Hepatocyte (in vitro differentiated cells): ENCODE measurements around the gene MYRF. TPM values are rescaled to one million over a fixed set of nuclear protein-coding genes. Genes with fewer than 3 reads are reported as not detected.

Experiments
- DNase-seq: peaks from one replicate; pipeline ENCODE4 v3.0.0-alpha.2; 2016; ENCODE audit warnings: low spot score
- H2AFZ ChIP-seq: fragments of 200-600 bp; sonication (generic); 2 replicates; pipeline ENCODE4 v1.6.0; 2016; ENCODE audit warnings: antibody characterized with exemption, mild to moderate bottlenecking
- H3K27ac ChIP-seq: fragments of 200-600 bp; sonication (generic); 2 replicates; pipeline ENCODE4 v1.5.1; 2016; ENCODE audit warnings: mild to moderate bottlenecking
- H3K27me3 ChIP-seq: fragments of 200-600 bp; sonication (generic); 2 replicates; pipeline ENCODE4 v1.6.1; 2016
- H3K36me3 ChIP-seq: fragments of 200-600 bp; sonication (generic); replicated peaks from 2 replicates; pipeline ENCODE4 v1.5.1; 2016; ENCODE audit warnings: low read depth; ENCODE audit not compliant: insufficient read depth
- H3K4me1 ChIP-seq: fragments of 200-600 bp; sonication (generic); 2 replicates; pipeline ENCODE4 v1.5.1; 2016; ENCODE audit warnings: mild to moderate bottlenecking, moderate library complexity; ENCODE audit not compliant: insufficient read depth
- H3K4me2 ChIP-seq: fragments of 200-600 bp; sonication (generic); 2 replicates; pipeline ENCODE4 v1.6.0; 2016
- H3K4me3 ChIP-seq: fragments of 200-600 bp; sonication (generic); 2 replicates; pipeline ENCODE4 v1.5.1; 2016; ENCODE audit warnings: mild to moderate bottlenecking
- H3K79me2 ChIP-seq: fragments of 200-600 bp; sonication (generic); 2 replicates; pipeline ENCODE4 v1.6.0; 2017; ENCODE audit warnings: mild to moderate bottlenecking
- H3K9me2 ChIP-seq: fragments of 200-600 bp; sonication (generic); replicated peaks from 2 replicates; pipeline ENCODE4 v1.6.0; 2017; ENCODE audit warnings: mild to moderate bottlenecking; ENCODE audit not compliant: insufficient read depth
- H3K9me3 ChIP-seq: fragments of 200-600 bp; sonication (generic); 2 replicates; pipeline ENCODE4 v1.5.1; 2016; ENCODE audit warnings: low read depth, mild to moderate bottlenecking
- H4K20me1 ChIP-seq: fragments of 200-600 bp; sonication (generic); 2 replicates; pipeline ENCODE4 v1.6.0; 2016; ENCODE audit warnings: mild to moderate bottlenecking; ENCODE audit not compliant: insufficient read depth, poor library complexity, severe bottlenecking
- EZH2 ChIP-seq: fragments of 200-600 bp; sonication (generic); IDR thresholded peaks from 2 replicates; pipeline ENCODE4 v1.6.1; 2016; ENCODE audit warnings: antibody characterized with exemption, mild to moderate bottlenecking, borderline replicate concordance
- EZH2phosphoT487 ChIP-seq: fragments of 200-600 bp; sonication (generic); IDR thresholded peaks from one replicate; pipeline ENCODE4 v1.6.1; 2018; ENCODE audit warnings: antibody characterized with exemption, mild to moderate bottlenecking, low read depth, moderate library complexity; ENCODE audit not compliant: unreplicated experiment, severe bottlenecking
- WGBS: methylation state at CpG from one replicate; pipeline ENCODE4 v1.1.6; 2016; ENCODE audit warnings: low lambda C conversion rate; ENCODE audit errors: missing lambda C conversion rate; 5-methylcytosine and 5-hydroxymethylcytosine counted together
- polyA plus RNA-seq: library from polyadenylated mRNA; unstranded; fragments of >200 nt; fragmentation: Nextera tagmentation; extraction: Ambion mirVana; gene quantifications from 2 replicates; pipeline ENCODE4 v1.2.1, GENCODE V29; 2016
- total RNA-seq: library from RNA; depleted of rRNA; stranded (reverse); fragments of >200 nt; gene quantifications from 2 replicates; pipeline ENCODE4 v1.2.3, GENCODE V29; 2014
- TF ChIP-seq, protein P1 (sequence below): fragments of 200-600 bp; sonication (generic); IDR thresholded peaks from 2 replicates; pipeline ENCODE4 v1.5.1; 2016; ENCODE audit warnings: antibody characterized with exemption, mild to moderate bottlenecking; ENCODE audit not compliant: poor library complexity

MYRF gene
- total and polyA plus RNA-seq, 2 experiments from 2014 or later, result 57.3 to 96.7 TPM

DNA sequence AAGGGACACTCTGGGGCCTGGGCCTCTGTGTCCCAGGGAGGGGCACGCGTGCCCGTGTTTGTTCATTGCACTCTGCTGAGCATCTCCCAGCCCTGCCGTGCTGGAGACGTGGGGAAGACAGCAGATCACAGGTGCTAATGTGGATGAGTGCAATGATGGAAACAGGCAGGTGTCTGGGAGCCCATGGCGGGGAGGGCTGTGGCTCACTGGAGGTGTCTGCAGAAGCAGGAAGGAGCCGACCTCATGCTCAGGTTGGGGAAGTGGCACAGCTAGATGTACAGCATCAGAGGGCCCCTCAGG is 32.0 kb downstream of the MYRF start:
- Histone ChIP-seq H3K27ac (no peak overlapping the region), H3K4me1 (no peaks in the 10 kb centered on the region), H3K4me3 (no peak overlapping the region), H3K79me2 (no peaks in the 10 kb centered on the region), H3K9me2 (no peaks in the 10 kb centered on the region), H3K9me3 (no peaks in the 10 kb centered on the region), H3K4me2 (no peak overlapping the region), H4K20me1 (no peaks in the 10 kb centered on the region), H3K27me3 (no peaks in the 10 kb centered on the region), H3K36me3 (no peaks in the 10 kb centered on the region), H2AFZ (no peak overlapping the region)
- TF ChIP-seq EZH2phosphoT487 (no peak), EZH2 (no peak)
- WGBS, result 81% methylated on average over 7 of the region's 7 CpGs
- DNase-seq, result no peak

- no peaks in the 10 kb centered on the region for H4K20me1 ChIP-seq
- H2AFZ ChIP-seq, result no peak overlapping the region
- H3K4me1 ChIP-seq, result no peaks in the 10 kb centered on the region
- no peaks in the 10 kb centered on the region for H3K9me3 ChIP-seq
- TF ChIP-seq, protein P1, sequence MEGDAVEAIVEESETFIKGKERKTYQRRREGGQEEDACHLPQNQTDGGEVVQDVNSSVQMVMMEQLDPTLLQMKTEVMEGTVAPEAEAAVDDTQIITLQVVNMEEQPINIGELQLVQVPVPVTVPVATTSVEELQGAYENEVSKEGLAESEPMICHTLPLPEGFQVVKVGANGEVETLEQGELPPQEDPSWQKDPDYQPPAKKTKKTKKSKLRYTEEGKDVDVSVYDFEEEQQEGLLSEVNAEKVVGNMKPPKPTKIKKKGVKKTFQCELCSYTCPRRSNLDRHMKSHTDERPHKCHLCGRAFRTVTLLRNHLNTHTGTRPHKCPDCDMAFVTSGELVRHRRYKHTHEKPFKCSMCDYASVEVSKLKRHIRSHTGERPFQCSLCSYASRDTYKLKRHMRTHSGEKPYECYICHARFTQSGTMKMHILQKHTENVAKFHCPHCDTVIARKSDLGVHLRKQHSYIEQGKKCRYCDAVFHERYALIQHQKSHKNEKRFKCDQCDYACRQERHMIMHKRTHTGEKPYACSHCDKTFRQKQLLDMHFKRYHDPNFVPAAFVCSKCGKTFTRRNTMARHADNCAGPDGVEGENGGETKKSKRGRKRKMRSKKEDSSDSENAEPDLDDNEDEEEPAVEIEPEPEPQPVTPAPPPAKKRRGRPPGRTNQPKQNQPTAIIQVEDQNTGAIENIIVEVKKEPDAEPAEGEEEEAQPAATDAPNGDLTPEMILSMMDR, result no peak
- TF ChIP-seq EZH2phosphoT487 (no peak), EZH2 (no peak)
- no peak overlapping the region for H3K4me2 ChIP-seq
- no peak overlapping the region for H3K4me3 ChIP-seq
- no peak for DNase-seq
- H3K27me3 ChIP-seq, result no peaks in the 10 kb centered on the region
- H3K79me2 ChIP-seq, result peaks cover 13% of the 10 kb centered on the region
- no peaks in the 10 kb centered on the region for H3K9me2 ChIP-seq
- no peak overlapping the region for H3K27ac ChIP-seq
- WGBS, result 92% methylated on average over 11 of the region's 11 CpGs
- H3K36me3 ChIP-seq, result no peaks in the 10 kb centered on the region
Measured at GRCh38 chr11:61785837-61786402, 33.5 kb downstream of the MYRF start.

- WGBS, result 51% methylated on average over 9 of the region's 9 CpGs
- H2AFZ ChIP-seq, result no peak overlapping the region
- no peaks in the 10 kb centered on the region for H3K36me3 ChIP-seq
- peaks cover 7% of the 10 kb centered on the region for H3K4me1 ChIP-seq
- H3K9me2 ChIP-seq, result no peaks in the 10 kb centered on the region
- TF ChIP-seq EZH2 (no peak), EZH2phosphoT487 (no peak)
- TF ChIP-seq, protein P1, result peak; percentile 70
- peak overlapping the region; percentile 7 for H3K27ac ChIP-seq
- no peaks in the 10 kb centered on the region for H3K9me3 ChIP-seq
- no peak overlapping the region for H3K4me3 ChIP-seq
- no peaks in the 10 kb centered on the region for H4K20me1 ChIP-seq
- DNase-seq, result peak; percentile 90
- H3K79me2 ChIP-seq, result peaks cover 24% of the 10 kb centered on the region
- no peak overlapping the region for H3K4me2 ChIP-seq
- no peaks in the 10 kb centered on the region for H3K27me3 ChIP-seq
Measured at GRCh38 chr11:61787928-61788491, 35.6 kb downstream of the MYRF start.

DNA sequence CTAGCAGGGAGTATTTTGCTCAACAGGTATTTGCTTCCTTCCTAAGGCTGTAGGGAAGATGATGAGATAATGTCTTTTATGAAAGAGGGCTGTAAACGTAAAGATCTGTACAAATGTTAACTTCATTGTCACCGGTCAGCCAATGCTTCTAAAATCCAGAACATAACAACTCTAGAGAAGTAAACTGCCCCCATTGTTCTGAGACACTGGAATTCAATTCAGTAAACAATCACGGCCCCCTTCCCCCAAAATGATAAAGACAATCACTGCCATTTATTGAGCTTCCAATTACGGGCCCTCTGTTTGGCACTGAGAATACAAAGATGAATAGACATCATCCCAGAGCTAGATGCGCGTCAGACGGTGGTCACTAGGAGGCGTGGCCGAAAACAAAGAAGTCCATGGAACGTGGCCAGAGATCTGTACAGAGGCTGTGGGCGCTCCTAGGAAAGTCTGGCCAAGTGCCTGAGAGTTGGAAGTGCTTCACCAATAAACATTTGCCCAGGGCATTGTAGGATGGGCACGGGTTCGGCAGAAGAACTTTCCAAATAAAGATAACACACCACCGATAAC is 39.4 kb downstream of the MYRF start:
- no peaks in the 10 kb centered on the region for H3K36me3 ChIP-seq
- peak overlapping the region; percentile 72 for H3K4me3 ChIP-seq
- peak overlapping the region; percentile 99 for H3K27ac ChIP-seq
- H3K27me3 ChIP-seq, result no peaks in the 10 kb centered on the region
- TF ChIP-seq EZH2phosphoT487, result no peak
- TF ChIP-seq, protein P1, result peak; percentile 2
- H3K4me2 ChIP-seq, result peak overlapping the region; percentile 82
- WGBS, result 5% methylated on average over 14 of the region's 14 CpGs
- H4K20me1 ChIP-seq, result no peaks in the 10 kb centered on the region
- no peaks in the 10 kb centered on the region for H3K9me3 ChIP-seq
- peak; percentile 93 for DNase-seq
- H2AFZ ChIP-seq, result peak overlapping the region; percentile 89
- H3K79me2 ChIP-seq, result peaks cover 54% of the 10 kb centered on the region
- no peaks in the 10 kb centered on the region for H3K9me2 ChIP-seq
- peaks cover 14% of the 10 kb centered on the region for H3K4me1 ChIP-seq
